OCI-LY7 (cell line): ENCODE measurements around the gene ANO9.

Experiments used
- CTCF ChIP-seq: fragments of 200-600 bp; sonication (generic); conservative IDR thresholded peaks from 2 replicates; pipeline ENCODE4 v1.5.1; 2014; ENCODE audit warnings: mild to moderate bottlenecking, antibody characterized with exemption, low read length, moderate library complexity, mixed read lengths
- EZH2phosphoT487 ChIP-seq: fragments of 200-600 bp; sonication (generic); IDR thresholded peaks from 2 replicates; pipeline ENCODE4 v1.6.1; 2018; ENCODE audit warnings: low read depth, borderline replicate concordance, mild to moderate bottlenecking, mixed run types, antibody characterized with exemption, low read length, moderate library complexity, mixed read lengths

DNA sequence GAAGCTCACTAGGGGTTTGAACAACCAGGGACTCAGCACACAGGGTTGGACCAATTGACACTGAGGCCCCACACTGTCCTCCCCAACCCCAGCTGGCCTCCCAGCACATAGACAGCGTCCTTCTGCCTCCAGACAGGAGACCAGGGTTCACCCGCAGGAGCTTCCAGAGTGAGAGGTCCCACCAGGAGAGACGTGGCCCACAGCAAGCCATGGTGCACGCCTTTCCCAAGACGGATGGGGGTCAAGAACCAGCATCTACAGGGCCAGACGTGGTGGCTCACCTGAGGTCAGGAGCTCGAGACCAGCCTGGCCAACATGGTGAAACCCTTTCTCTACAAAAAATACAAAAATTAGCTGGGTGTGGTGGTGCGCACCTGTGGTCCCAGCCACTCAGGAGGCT, 15.0 kb downstream of the ANO9 start:
- TF ChIP-seq CTCF (no peak), EZH2phosphoT487 (no peak)
